Peyer's patch (tissue), 4 donors: ENCODE data around the gene BRD1.

Source experiments
- POLR2A ChIP-seq, 2 donors: fragments of 450-650 bp; IDR thresholded peaks; one replicate each; pipeline ENCODE4 v1.5.1; 2017; ENCODE audit warnings: antibody characterized with exemption in 2 of 2, mild to moderate bottlenecking in 2 of 2, moderate library complexity in 2 of 2
- TF ChIP-seq, protein P1 (sequence below), 6 experiments: fragments of 450-650 bp in 4 of 6; fragments of 200-600 bp in 2 of 6; sonication (generic) in 1 of 6; IDR thresholded peaks; one replicate each; pipeline ENCODE4 v1.5.1; 2017 to 2019; ENCODE audit warnings: antibody characterized with exemption in 6 of 6, mild to moderate bottlenecking in 3 of 6, moderate library complexity in 1 of 6

DNA sequence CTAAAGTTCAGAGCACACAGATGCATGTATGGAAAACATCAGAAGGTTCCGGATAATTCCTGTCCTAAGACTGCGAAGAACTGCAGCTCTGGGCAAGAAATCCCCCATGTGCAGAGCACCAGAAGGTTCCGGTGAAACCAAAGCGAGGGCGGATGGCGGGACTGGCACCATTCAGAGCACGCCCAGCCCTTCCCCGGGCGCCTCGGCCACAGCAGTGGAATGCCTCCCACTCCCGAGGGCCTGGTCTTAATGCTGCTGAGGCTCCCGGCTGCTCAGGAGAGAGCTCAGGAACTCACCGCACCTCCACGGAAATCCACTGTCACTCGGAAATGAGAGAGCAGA lies 43.1 kb downstream of the BRD1 start:
- TF ChIP-seq, protein P1, sequence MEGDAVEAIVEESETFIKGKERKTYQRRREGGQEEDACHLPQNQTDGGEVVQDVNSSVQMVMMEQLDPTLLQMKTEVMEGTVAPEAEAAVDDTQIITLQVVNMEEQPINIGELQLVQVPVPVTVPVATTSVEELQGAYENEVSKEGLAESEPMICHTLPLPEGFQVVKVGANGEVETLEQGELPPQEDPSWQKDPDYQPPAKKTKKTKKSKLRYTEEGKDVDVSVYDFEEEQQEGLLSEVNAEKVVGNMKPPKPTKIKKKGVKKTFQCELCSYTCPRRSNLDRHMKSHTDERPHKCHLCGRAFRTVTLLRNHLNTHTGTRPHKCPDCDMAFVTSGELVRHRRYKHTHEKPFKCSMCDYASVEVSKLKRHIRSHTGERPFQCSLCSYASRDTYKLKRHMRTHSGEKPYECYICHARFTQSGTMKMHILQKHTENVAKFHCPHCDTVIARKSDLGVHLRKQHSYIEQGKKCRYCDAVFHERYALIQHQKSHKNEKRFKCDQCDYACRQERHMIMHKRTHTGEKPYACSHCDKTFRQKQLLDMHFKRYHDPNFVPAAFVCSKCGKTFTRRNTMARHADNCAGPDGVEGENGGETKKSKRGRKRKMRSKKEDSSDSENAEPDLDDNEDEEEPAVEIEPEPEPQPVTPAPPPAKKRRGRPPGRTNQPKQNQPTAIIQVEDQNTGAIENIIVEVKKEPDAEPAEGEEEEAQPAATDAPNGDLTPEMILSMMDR (IDR thresholded peaks at IDR 0.05) = no peak
- no peak for TF ChIP-seq POLR2A (IDR thresholded peaks at IDR 0.05)
